ENCODE measurements around the gene WDR33.

The WDR33 gene

DNA sequence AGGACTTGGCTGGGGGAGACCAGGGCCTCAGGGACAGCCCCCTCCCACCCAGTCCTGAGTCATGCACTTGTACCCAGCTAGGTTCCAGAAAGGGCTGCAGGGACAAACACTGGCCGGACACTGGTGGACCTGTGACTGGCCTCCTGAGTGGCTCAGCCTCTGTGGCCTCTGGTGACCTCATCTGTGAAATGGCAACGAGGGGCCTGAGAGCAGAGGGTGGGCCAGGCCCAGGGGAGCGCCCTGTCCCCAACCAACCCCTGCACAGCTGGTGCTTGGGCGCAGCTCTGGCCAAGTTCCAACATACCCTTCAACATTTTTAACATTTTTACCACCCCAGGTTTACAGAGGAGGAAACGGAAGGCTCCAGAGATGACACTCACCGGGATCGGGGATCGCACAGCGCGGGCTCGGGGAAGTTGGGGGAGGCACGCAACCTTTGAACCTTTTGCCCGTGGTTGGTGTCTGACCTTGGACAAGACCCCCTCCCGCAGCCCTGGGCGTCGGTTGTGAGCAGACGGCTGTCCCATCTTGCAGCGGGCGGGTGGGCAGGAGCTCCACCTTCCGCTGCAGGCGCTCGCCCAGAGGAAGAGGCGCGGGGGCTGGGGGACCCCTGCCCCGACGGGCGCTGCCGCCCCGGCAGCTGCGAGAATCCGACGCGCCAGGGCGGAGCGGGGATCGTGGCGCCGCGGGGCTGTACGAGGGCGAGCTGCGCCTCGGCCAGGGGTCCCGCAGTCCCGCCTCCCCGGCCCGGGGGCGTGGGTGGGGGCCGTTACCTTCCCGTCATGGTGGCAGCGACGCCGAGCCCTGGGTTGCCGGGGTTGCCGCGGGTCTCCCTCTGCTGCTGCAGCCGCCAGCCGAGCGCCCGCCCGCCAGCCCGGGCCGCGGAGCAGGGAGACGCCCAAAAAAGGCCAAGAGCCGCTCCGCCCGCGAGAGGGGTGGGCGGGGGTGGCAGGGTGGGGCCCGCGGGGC lies 136.4 kb downstream of the WDR33 start:
- peak in 1 of 2 donors; percentile 17 for DNase-seq (ENCODE audit: low read depth in 1 of 2, low spot score in 1 of 2)

GRCh38 chr2:127673291-127674069 lies 137.5 kb downstream of the WDR33 start:
- no peak for DNase-seq (ENCODE audit: low read depth in 1 of 2, low spot score in 1 of 2)

GRCh38 chr2:127672341-127673224 lies 138.4 kb downstream of the WDR33 start:
- no peak for DNase-seq (ENCODE audit: low read depth in 1 of 2, low spot score in 1 of 2)

- no peak for DNase-seq (ENCODE audit: low read depth in 1 of 2, low spot score in 1 of 2)
Observed at GRCh38 chr2:127671557-127672302, 139.2 kb downstream of the WDR33 start.

GRCh38 chr2:127670957-127671290 lies 140.0 kb downstream of the WDR33 start:
- no peak for DNase-seq (ENCODE audit: low read depth in 1 of 2, low spot score in 1 of 2)

- DNase-seq (ENCODE audit: low read depth in 1 of 2, low spot score in 1 of 2): no peak
Observed at GRCh38 chr2:127670055-127670956, 140.7 kb downstream of the WDR33 start.

- no peak for DNase-seq (ENCODE audit: low read depth in 1 of 2, low spot score in 1 of 2)
Observed at GRCh38 chr2:127669056-127669455, 141.9 kb downstream of the WDR33 start.

GRCh38 chr2:127665267-127665893 lies 145.6 kb downstream of the WDR33 start:
- no peak for DNase-seq (ENCODE audit: low read depth in 1 of 2, low spot score in 1 of 2)

- DNase-seq (ENCODE audit: low read depth in 1 of 2, low spot score in 1 of 2): no peak
Observed at GRCh38 chr2:127664895-127665225, 146.1 kb downstream of the WDR33 start.

DNA sequence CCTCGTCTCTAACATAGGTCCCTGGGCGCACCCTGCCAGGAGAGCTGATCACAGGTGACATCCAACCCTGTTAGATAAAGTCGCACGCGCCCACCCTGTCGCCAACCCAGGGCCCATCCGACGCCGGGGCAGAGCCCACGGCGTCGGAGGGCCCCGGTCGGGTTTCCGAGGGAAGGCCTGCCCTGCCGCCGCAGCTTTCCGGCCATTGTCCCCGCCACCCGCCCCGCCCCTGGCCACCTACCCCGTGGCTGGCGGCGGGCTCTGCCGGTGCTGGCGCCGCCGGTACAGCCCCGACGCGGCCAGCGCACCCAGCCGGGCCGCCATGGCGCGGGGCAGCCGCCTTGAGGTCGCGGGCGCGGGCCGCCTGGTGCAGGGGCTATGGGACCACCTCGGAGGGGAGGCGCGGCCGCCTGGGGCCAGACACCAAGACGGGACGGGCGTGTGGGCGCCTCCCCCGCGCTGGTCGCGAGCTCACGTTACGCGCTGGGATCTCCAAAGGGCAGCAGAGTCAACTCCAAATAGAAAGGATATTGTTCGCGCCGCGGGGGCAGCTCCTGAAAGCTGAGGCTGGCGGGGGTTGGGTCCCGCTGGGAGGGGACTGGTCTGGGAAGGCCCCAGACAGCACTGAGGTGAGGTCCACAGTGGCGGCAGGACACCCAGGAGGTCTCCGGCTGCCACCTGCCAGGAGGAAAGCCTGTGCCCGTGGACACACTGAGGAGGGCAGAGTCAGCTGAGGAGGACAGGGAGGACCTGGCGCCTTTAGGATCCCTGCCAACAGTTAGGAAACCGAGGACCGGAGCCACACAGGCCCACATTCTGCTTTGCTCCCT lies 146.7 kb downstream of the WDR33 start:
- DNase-seq (ENCODE audit: low read depth in 1 of 2, low spot score in 1 of 2): no peak

- no peak for DNase-seq (ENCODE audit: low read depth in 1 of 2, low spot score in 1 of 2)
Observed at GRCh38 chr2:127663566-127664064, 147.4 kb downstream of the WDR33 start.

DNA sequence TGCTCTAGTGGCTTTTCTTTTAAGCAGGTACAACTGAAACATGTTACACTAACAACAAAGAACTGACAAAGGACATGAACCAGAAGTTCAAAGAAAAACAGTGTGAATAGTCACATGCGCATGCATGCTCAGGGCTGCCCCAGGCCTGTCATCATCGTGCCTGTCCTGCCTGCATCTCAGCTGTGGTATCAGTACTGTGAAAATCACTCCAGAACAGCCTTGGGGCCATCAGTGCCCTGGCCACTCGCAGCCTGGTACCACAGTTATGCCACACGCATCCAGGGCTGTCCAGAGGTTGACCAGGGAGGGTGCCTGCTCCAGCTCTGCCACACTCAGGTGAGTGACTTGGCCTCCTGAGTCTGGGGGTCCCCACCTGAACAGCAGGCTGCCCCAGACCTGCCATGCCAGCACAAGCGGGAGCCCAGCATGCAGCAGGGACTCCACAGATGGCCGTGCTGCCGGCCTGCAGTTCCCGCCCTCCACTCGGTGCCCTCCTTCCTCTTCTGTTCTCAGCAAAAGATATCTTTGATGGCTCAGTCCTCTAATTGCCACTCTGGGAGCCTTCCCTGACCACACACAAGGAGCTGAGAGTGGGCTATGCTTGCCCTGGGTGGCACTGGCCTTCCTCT lies 147.9 kb downstream of the WDR33 start:
- no peak for DNase-seq (ENCODE audit: low read depth in 1 of 2, low spot score in 1 of 2)

- DNase-seq (ENCODE audit: low read depth in 1 of 2, low spot score in 1 of 2): no peak
Observed at GRCh38 chr2:127661949-127662510, 148.9 kb downstream of the WDR33 start.

- no peak for DNase-seq (ENCODE audit: low read depth in 1 of 2, low spot score in 1 of 2)
Observed at GRCh38 chr2:127661072-127661649, 149.8 kb downstream of the WDR33 start.

DNA sequence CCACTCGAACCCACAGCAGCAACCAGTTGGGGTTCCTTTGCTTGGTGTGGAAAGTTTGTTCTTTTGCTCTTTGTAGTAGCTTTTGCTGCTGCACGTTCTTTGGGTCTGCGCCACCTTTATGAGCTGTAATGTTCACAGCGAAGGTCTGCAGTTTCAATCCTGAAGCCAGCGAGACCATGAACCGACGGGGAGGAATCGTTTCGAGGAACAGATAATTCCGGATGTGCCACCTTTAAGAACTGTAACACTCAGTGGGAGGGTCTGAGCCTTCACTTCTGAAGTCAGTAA lies 150.7 kb downstream of the WDR33 start:
- no peak for DNase-seq (ENCODE audit: low read depth in 1 of 2, low spot score in 1 of 2)

DNA sequence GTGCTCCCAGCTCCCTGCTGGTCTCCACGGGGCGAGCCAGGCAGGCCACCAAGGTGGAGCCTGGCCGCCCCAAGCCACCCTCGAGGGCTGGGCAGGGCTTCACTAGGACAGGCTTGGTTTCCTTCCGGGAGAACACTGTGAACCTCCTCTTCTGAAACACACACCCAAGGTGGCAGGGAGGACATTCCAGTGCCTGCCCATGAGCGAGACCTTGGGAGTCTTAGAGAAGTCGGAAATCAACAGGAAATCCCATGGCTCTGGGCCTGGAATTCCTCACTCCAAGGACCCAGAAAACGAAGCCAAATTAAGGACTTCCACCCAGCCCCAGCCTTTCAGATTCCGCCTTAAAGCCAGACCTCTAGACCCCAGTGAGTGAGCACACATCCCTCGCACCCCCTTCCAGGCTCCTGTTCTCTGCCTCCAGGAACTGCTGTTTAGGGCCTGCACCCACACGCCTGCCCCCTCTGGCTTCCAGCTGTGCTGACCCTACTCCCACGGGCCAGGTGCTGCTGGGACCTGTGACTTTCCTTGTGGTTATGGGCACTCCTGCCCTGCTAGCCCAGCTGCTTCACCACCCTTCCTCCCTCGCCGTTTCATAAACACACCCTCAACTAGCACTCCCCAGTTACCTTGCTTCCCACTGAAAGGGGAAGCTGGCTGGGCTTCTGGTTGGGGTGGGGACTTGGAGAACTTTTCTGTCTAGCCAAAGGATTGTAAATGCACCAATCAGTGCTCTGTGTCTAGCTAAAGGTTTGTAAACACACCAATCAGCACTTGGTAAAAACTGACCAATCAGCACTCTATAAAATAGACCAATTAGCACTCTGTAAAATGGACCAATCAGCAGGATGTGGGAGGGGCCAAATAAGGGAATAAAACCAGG lies 151.3 kb downstream of the WDR33 start:
- no peak for DNase-seq (ENCODE audit: low read depth in 1 of 2, low spot score in 1 of 2)
